Right kidney (tissue), 9 donors: Measurements from ENCODE around the gene THOC6.

Experiments
- DNase-seq: peaks from one replicate; pipeline ENCODE4 v3.0.0-alpha.2; 2016
- long read RNA-seq, 8 donors: transcript quantifications; one replicate each; lab custom pipeline, GENCODE V29; 2026

The THOC6 gene
- long read RNA-seq, donor 1, transcript THOC6-202 (13 exons, 1,419 nt) = major isoform, 11 of 12 reads
- long read RNA-seq, donor 1, partial matches to known transcripts = 0 of 12 reads
- long read RNA-seq, donor 1, other reads (novel, unspliced or antisense) = 0 of 12 reads
- long read RNA-seq, donor 2, transcript THOC6-202 (13 exons, 1,419 nt) = major isoform, 8 of 8 reads
- long read RNA-seq, donor 2, partial matches to known transcripts = 0 of 8 reads
- long read RNA-seq, donor 2, other reads (novel, unspliced or antisense) = 0 of 8 reads
- long read RNA-seq, donor 3, partial matches to known transcripts = 0 of 4 reads
- long read RNA-seq, donor 3, other reads (novel, unspliced or antisense) = 0 of 4 reads
- long read RNA-seq, donor 4, transcript THOC6-202 (13 exons, 1,419 nt) = major isoform, 6 of 7 reads
- long read RNA-seq, donor 4, partial matches to known transcripts = 0 of 7 reads
- long read RNA-seq, donor 4, other reads (novel, unspliced or antisense) = 0 of 7 reads
- long read RNA-seq, donor 5, transcript THOC6-202 (13 exons, 1,419 nt) = major isoform, 12 of 15 reads
- long read RNA-seq, donor 5, partial matches to known transcripts = 0 of 15 reads
- long read RNA-seq, donor 5, other reads (novel, unspliced or antisense) = 0 of 15 reads
- long read RNA-seq, donor 6, transcript THOC6-202 (13 exons, 1,419 nt) = major isoform, 7 of 7 reads
- long read RNA-seq, donor 6, partial matches to known transcripts = 0 of 7 reads
- long read RNA-seq, donor 6, other reads (novel, unspliced or antisense) = 0 of 7 reads
- long read RNA-seq, donor 7 = 0 reads
- long read RNA-seq, donor 8, transcript THOC6-202 (13 exons, 1,419 nt) = major isoform, 8 of 8 reads
- long read RNA-seq, donor 8, partial matches to known transcripts = 0 of 8 reads
- long read RNA-seq, donor 8, other reads (novel, unspliced or antisense) = 0 of 8 reads

- peak; percentile 99 for DNase-seq
Measured at GRCh38 chr16:3023669-3024478, at the start of gene THOC6, which contains the start of gene HCFC1R1. THOC6 (plus strand) TSS chr16:3024035; CDS start chr16:3024327, 292 bp downstream. HCFC1R1 (minus strand) TSS chr16:3023942; CDS start chr16:3023941, 1 bp downstream.

GRCh38 chr16:2974319-2975056 lies 49.3 kb upstream of the THOC6 start:
- no peak for DNase-seq

- no peak for DNase-seq
Measured at GRCh38 chr16:2975161-2975795, 48.6 kb upstream of the THOC6 start.

GRCh38 chr16:2976201-2976600 lies 47.6 kb upstream of the THOC6 start:
- no peak for DNase-seq

GRCh38 chr16:2976673-2977072 lies 47.2 kb upstream of the THOC6 start:
- no peak for DNase-seq

- DNase-seq = no peak
Measured at GRCh38 chr16:2977440-2977839, 46.4 kb upstream of the THOC6 start.

- peak; percentile 21 for DNase-seq
Measured at GRCh38 chr16:2979669-2980226, 44.1 kb upstream of the THOC6 start.

- DNase-seq = peak; percentile 97
Measured at GRCh38 chr16:2980227-2981176, 43.3 kb upstream of the THOC6 start, which contains the start of gene PKMYT1. PKMYT1 (minus strand) TSS chr16:2980446; CDS start chr16:2979657, 789 bp downstream.

- DNase-seq = peak; percentile 39
Measured at GRCh38 chr16:2981177-2981898, 42.5 kb upstream of the THOC6 start.

- DNase-seq = no peak
Measured at GRCh38 chr16:2981899-2982250, 42.0 kb upstream of the THOC6 start.

GRCh38 chr16:2982402-2982801 lies 41.4 kb upstream of the THOC6 start:
- DNase-seq = no peak

- peak; percentile 85 for DNase-seq
Measured at GRCh38 chr16:2983706-2984136, 40.1 kb upstream of the THOC6 start.

GRCh38 chr16:2985462-2985861 lies 38.4 kb upstream of the THOC6 start:
- no peak for DNase-seq

GRCh38 chr16:2985893-2986355 lies 37.9 kb upstream of the THOC6 start:
- no peak for DNase-seq

GRCh38 chr16:2986623-2987188 lies 37.1 kb upstream of the THOC6 start:
- DNase-seq = no peak

GRCh38 chr16:2987286-2987685 lies 36.5 kb upstream of the THOC6 start:
- DNase-seq = no peak

GRCh38 chr16:2987833-2988232 lies 36.0 kb upstream of the THOC6 start:
- DNase-seq = no peak

- DNase-seq = no peak
Measured at GRCh38 chr16:2988590-2989099, 35.2 kb upstream of the THOC6 start.
